GM21447 (cell line): Measurements from ENCODE around the gene NBL1.

ENCODE experiments used
- ATAC-seq: cut with Tn5 transposase; IDR thresholded peaks from one replicate; pipeline ENCODE4 v1.9.1; 2021; ENCODE audit not compliant: unreplicated experiment

NBL1 gene

DNA sequence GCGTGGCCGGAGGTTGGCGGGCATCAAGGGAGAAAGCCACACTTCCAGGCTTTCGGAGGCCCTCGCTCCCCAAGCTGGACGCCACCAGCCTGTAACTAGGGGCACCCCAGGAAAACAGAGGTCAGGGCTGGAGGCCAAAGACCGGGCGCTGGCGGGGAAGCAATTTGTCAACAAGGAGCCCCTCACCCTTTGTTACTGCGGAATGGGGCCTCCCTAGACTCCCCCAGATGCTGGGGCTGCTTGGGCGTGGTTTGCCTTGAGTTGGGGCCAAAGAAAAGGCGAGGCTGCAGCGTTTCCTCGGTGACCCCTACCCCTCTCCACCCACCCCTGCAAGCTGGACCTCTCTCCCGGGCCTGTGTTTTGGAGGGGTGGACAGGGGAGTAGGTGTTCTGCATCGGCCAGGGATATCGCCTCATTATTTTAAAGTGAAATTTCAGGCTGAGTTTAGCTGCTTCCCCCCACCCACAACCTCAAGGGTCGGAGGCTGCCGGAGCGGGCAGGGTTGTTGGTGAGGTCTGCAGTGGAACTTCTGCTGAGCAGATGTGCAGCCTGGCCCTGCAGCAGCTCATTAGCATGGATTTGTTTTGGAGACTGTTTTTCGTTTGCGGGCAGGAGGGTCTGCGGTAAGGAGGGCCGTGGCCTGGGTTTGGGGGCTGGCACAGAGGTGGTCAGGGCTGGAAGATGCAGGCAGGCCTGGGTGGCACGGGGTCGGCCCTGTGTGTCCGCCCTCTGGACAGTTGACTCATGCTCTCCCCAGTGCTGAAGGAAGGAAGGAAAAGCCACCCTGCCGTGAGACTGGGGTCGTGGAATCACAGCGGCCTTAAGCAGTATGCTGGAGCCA, 1.5 kb downstream of the NBL1 start:
- no peak for ATAC-seq

GRCh38 chr1:19646377-19647319, 2.5 kb downstream of the NBL1 start:
- ATAC-seq: no peak

- no peak for ATAC-seq
Measured at GRCh38 chr1:19647643-19648042, 3.5 kb downstream of the NBL1 start.

DNA sequence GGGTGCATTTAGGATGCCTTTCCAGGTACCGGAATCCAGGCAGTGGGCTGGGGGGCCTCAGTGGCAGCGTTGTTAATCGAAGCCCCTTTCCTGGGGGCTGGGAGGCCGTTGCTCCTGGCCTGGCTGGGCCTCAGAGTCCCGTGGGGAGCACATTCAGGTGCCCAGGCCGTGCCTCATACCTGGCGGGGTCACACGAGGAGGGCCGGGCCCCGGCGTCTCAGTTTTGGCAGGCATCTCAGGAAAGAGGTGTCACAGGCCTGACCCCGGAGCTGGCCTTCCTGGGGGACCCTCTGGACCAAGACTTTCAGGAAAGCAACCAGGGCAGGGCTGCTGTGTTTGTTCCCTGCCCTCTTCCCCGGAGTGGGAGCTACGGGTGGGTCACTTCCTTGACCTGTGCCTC, 4.1 kb downstream of the NBL1 start:
- ATAC-seq: no peak

DNA sequence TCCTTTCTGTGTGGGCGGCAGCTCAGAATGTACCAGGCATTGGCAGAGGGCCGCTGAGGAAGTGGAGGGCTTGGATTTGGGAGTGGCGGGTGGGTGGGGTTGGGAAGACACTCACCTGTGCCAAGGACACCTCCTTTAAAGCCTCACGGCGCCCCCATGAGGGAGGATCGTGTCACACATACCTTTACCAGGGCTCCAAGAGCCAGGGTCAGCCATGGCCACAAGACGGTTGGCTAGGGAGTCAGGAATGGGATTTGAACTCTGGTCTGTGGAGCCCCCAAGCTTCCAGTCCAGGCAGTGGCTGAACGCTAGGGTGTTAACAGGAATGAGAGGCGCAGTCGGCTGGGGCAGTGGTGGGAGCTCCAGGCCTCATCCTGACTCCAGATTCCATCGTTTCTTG, 4.6 kb downstream of the NBL1 start:
- ATAC-seq: no peak

DNA sequence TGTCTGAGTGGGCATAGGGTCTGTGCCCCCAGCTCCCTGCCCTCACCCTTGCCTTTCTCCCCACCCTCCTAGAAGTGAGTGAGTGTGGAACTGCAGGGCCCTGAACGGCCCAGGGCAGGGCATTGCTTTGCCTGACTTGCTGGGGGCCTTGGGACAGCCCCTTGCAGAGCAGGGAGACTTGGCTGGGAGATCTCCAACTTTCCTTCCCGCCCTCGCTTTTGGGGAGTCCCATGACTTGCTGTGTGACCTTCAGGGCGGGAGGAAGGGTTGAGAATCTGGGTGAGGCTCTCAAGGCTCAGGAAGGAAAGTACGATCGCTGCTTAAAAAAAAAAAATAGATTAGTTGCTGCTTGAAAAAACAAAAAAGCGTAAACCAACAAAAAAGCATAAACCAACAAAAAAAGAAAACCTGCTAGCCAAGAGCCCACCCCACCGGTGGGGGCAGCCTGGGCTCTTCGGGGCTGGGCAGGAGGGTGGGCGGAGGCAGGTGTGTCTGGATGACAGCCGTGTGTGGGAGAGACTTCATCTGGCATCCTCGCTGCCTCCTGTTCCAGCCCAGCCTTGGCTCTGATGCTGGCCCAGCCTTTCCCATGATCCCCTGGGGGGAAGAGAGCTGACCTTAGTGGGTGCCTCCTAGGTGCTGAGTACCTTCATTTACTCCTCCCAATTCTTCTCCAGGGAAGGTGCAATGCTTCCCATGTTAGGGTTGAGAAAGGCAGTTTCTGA, 6.5 kb downstream of the NBL1 start:
- no peak for ATAC-seq

DNA sequence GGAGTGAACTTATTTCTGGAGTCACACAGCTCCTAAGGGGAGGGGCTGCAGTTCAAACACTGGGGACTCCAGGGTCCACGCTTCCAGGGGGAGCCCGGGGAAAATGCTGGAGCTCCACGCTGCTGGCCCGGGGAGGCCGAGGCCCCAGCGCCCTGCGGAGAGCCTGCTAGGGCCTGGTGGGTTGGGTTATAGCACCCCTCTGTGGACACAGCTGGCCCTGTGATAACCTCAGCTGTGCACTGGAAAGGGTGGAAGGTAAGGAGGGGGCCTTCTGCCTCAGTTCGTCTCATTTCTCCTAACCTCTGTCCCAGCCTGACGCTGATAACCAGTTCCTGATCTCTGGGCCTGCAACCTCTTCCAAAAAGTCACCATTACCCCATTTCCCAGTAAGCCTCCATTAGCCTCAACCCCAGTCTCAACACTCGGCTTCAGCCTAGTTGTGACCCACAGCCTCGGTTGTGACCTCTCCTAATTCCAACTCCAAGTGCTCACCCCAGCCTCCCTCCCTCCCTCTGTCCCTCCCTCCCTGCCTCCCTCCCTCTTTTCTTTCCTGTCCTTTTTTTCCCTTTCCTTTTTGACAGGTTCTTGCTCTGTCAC, 7.1 kb downstream of the NBL1 start:
- no peak for ATAC-seq

DNA sequence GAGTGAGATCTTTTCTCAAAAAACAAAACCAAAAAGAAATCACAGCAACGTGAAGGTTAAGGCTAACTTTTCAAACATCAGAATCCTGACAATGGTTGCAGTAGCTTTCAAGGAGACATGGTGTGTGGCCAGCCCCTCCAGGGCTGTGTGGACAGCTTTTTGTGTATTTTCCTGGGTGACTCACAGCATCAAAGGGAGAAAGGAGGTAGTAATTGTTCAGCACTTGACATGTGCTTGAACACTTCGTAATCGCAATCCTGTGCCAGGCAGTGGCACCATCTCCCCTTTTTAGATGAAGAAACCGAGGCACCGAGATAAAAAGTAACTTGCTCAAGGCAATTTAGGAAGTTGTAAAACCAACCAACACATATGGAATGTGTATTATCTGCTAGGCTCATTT, 10.3 kb downstream of the NBL1 start:
- ATAC-seq: no peak

DNA sequence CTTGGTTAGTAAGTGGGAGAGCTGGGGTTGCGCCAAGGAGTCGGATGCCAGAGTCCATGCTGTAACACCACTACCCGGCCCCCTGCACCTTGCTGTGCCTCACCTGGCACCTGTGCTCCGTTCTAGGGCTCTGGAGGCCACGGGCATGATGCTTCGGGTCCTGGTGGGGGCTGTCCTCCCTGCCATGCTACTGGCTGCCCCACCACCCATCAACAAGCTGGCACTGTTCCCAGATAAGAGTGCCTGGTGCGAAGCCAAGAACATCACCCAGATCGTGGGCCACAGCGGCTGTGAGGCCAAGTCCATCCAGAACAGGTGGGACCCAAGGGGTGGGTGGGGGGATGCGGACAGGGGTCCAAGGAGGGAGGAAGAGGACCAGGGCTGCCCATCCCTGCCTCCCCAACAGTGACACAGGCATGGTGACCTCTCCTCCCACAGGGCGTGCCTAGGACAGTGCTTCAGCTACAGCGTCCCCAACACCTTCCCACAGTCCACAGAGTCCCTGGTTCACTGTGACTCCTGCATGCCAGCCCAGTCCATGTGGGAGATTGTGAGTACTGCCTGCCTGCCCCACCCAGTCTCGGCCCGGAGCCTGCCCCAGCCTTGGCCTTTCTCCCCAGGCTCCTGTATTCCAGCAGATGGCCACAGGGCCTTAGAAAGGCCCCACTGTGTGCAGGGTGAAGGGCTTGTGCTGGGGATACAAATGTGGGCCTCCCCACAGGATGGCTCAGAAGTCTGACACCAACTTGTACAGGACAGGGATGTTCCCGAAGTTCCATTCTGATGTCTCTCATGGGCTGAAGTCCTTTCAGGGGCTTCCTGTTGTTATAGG, 11.0 kb downstream of the NBL1 start:
- no peak for ATAC-seq

DNA sequence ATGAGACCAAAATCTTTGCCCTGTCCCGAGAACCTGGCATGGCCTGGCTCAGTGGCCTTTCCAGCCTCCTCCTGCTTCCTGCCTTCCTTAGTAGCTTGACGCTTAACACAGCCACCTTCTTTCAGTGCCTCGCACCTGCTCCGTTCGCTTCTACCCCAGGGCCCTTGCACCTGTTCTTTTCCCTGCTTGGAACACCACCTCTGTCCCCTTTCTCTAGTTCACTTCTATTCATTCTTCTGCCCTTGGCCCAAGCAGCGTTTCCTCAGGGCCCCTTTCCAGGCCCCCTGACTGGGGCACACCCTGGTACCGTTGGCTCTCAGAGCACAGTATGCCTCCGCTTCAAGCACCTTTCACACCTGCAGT, 11.6 kb downstream of the NBL1 start:
- no peak for ATAC-seq

- ATAC-seq: no peak
Measured at GRCh38 chr1:19656134-19656779, 12.1 kb downstream of the NBL1 start.

GRCh38 chr1:19656780-19657466, 12.8 kb downstream of the NBL1 start:
- no peak for ATAC-seq

- no peak for ATAC-seq
Measured at GRCh38 chr1:19657511-19657910, 13.4 kb downstream of the NBL1 start.

DNA sequence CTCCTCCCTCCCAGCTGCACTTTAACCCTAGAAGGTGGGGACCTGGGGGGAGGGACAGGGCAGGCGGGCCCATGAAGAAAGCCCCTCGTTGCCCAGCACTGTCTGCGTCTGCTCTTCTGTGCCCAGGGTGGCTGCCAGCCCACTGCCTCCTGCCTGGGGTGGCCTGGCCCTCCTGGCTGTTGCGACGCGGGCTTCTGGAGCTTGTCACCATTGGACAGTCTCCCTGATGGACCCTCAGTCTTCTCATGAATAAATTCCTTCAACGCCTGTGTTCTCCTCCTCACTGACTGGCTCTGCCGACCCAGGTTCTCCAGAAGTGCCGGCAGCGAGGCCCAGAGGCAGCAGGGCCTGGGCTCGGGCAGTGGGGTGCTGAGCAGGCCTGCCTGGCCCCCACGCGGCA, 14.1 kb downstream of the NBL1 start:
- no peak for ATAC-seq

DNA sequence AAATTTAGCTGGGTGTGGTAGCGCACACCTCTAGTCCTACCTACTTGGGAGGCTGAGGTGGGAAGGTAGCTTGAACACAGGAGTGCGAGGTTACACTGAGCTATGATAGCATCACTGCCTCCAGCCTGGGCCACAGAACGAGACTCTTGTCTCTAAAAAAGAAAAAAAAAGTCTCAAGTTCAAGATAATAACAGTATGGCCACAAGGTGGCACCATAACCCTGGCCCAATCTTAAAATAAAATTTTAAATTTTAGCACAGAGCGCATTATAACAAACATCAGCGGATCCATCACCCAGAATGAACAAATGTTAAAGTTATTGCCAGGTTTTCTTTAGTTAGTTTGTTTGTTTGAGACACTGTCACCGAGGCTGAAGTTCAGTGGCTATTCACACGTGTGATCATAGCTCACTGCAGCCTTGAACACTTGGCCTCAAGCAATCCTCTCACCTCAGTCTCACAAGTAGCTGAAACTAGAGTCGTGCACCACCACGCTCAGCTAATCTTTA, 17.7 kb downstream of the NBL1 start:
- no peak for ATAC-seq

DNA sequence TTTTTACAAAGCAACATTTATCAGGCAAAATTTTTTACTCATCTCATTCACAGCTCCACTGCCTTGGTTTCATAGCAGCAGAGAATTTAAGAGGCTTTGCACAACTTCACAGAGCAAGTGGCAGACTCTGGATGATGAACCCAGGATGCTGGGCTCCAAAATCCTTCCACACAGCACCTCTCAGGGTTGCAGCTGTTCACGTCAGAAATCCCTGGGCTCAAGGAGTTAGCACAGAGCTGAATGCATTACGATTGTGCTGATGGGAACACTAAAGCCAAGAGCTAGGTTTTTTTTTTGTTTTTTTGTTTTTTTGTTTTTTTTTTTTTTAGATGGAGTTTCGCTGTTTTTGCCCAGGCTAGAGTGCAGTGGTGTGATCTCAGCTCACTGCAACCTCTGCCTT, 18.2 kb downstream of the NBL1 start:
- no peak for ATAC-seq

DNA sequence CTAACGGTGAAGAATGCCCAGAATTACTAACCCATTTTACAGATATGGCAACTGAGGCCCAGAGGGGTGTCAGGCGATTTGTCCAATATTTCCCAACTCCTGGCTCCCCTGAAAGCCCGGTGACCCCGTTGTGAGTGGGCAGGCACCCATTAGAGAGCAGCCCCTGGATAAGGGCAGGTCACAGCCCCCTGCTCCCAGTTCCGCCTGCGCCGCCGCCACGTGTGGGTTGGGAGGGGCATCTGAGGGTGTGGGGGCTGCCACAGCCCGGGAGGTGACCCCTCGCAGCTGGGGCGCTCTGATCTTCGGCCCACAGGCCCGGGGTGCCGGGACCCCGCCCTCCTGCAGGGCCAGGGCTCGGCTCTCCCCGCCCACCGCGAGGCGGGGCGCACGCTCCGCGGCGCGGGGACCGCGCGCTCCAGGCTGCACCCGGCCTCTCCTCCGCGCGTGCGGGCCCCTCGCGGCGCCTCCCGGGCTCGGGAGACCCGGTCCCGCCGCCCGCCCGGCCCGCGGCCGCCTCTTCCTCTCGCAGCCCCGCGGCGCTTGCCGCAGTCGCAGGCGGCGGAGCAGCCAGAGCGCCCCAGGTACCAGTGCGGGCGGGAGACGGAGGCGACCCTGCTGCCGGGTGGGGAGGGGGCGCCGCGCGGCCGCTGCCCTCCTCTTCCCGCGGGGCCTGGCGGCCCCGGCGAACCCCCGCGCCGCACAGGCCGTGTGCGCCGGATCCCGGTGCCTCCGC, 20.5 kb downstream of the NBL1 start, which contains the start of gene HTR6:
Gene HTR6 (plus strand): TSS at position 423 of the 733 bp plus-strand sequence. CDS start 879 bp downstream, outside the sequence.
- no peak for ATAC-seq

GRCh38 chr1:19665186-19665495, 21.0 kb downstream of the NBL1 start:
- no peak for ATAC-seq
